Measurements from ENCODE around the gene ATG14. TPM values are rescaled to one million over a fixed set of nuclear protein-coding genes. Genes with fewer than 3 reads are reported as not detected.

ATG14 gene
- total RNA-seq, result 9.2 and 12.8 TPM in 2 replicates

GRCh38 chr14:55411426-55412389 is at the start of gene ATG14:
TSS of gene ATG14 (minus strand) at chr14:55411830. CDS start at chr14:55411822, 8 bp downstream.

GRCh38 chr14:55440385-55440784 is 28.8 kb upstream of the ATG14 start, which contains the start of gene TBPL2:
TSS of gene TBPL2 (minus strand) at chr14:55440616. CDS start at chr14:55440449, 167 bp downstream.

Other genes with a start within 250 kb of the ATG14 start
- gene DLGAP5, start 220.2 kb downstream of the ATG14 start, total RNA-seq, result 51.6 and 57.8 TPM in 2 replicates
- 17.4 and 18.5 TPM in 2 replicates for gene FBXO34, start 140.4 kb downstream of the ATG14 start, total RNA-seq
- not detected in 2 replicates for gene TBPL2, start 28.8 kb upstream of the ATG14 start, total RNA-seq
- gene KTN1, start 168.4 kb upstream of the ATG14 start, total RNA-seq, result 72.4 and 90.9 TPM in 2 replicates